ENCODE measurements around the gene CNPY3. TPM values are rescaled to one million over a fixed set of nuclear protein-coding genes. Genes with fewer than 3 reads are reported as not detected.

CNPY3 gene
- total RNA-seq, 1 donor from 2014 or later = 57.6 TPM

DNA sequence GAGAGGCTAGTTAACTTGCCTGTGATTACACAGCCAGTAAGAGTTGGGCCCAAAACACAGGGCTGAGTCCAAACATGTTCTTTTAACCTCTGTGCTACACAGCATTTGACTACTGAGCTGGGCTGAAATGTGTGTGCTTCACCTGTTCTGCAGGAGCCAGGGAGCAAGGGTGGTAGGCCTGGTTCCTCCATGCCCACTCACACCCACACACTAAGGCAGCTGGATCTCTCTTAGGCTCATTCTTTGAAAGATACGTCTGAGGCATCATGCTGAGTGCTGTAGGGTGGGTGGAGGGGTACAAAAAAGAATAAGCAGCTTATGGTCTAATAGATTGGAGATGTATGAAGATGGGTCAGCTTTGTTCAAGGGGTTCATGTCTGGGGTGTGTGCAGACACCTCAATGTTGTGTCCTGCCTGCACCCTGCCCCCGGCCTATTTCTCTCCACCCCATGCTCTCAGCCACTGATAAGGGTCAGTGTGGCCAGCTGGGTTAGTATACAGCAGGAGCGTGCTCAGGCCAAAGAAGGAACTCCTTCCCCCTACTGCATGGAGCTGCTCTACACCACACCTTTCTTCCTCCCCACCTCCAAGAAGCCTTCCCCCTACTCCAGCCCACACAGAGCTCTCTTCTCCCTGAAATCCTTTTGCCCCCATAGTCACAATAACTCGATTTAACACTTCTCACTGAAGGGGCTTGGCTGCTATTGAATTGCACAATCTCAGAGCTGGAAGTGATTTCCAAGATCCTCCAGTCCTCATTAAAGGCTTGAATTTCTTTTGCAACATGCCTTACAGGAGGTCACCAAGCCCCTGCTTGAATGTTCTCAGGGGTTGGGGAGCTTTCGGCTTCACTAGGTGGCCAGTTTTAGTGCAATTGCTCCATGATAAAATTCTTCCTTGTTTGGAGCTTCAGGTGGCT, 58.5 kb downstream of the CNPY3 start:
- DNase-seq (ENCODE audit: extremely low spot score, unreplicated experiment) = no peak
- Mint-ChIP-seq H3K27me3 (no peaks in the 10 kb centered on the region), H3K4me1 (ENCODE audit: unreplicated experiment) (peaks cover 36% of the 10 kb centered on the region), H3K9me3 (no peaks in the 10 kb centered on the region), H3K4me3 (peak overlapping the region; percentile 3), H3K36me3 (peaks cover 9% of the 10 kb centered on the region), H3K27ac (peak overlapping the region; percentile 7)
- TF ChIP-seq, protein P1, sequence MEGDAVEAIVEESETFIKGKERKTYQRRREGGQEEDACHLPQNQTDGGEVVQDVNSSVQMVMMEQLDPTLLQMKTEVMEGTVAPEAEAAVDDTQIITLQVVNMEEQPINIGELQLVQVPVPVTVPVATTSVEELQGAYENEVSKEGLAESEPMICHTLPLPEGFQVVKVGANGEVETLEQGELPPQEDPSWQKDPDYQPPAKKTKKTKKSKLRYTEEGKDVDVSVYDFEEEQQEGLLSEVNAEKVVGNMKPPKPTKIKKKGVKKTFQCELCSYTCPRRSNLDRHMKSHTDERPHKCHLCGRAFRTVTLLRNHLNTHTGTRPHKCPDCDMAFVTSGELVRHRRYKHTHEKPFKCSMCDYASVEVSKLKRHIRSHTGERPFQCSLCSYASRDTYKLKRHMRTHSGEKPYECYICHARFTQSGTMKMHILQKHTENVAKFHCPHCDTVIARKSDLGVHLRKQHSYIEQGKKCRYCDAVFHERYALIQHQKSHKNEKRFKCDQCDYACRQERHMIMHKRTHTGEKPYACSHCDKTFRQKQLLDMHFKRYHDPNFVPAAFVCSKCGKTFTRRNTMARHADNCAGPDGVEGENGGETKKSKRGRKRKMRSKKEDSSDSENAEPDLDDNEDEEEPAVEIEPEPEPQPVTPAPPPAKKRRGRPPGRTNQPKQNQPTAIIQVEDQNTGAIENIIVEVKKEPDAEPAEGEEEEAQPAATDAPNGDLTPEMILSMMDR (conservative IDR thresholded peaks at IDR 0.05) = no peak

DNA sequence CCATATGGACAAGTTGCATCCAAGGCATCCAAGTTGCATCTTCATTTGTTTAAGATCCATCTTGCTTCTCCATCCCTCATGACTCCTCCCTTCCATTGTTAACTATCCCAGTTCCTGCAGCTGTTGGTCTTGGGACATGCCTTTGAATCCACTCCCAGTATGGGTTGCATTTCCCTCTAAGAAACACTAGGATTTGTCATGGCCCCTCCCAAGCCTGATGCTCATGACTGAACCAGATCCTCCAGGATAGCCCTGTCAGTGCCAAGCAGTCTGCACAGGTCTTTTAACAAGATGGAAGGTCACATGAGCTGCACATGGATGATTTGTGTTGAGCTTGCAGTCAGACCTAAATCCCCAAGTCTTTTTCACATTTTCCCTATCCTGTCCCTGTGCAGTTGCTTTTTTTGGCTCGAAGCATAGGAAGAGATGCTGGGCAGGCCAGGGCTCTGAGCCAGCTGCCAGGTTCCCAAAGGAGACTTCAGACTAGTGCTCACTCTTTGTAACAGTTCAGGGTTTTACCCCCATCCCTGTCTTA, 59.3 kb downstream of the CNPY3 start:
- DNase-seq (ENCODE audit: extremely low spot score, unreplicated experiment) = no peak
- Mint-ChIP-seq H3K27ac (peak overlapping the region; percentile 7), H3K36me3 (peaks cover 9% of the 10 kb centered on the region), H3K27me3 (no peaks in the 10 kb centered on the region), H3K9me3 (no peaks in the 10 kb centered on the region), H3K4me1 (ENCODE audit: unreplicated experiment) (peaks cover 36% of the 10 kb centered on the region), H3K4me3 (peak overlapping the region; percentile 3)
- TF ChIP-seq, protein P1 (conservative IDR thresholded peaks at IDR 0.05) = no peak

Other genes starting within 250 kb of the CNPY3 start
- gene PRPH2, start 206.9 kb upstream of the CNPY3 start, total RNA-seq (ENCODE audit: low replicate concordance) = not detected in 2 replicates
- 29.3 and 34.8 TPM in 2 replicates for gene TBCC, start 183.4 kb upstream of the CNPY3 start, total RNA-seq (ENCODE audit: low replicate concordance)
- 9.1 and 9.3 TPM in 2 replicates for gene BICRAL, start 147.4 kb upstream of the CNPY3 start, total RNA-seq (ENCODE audit: low replicate concordance)
- gene RPL7L1, start 49.9 kb upstream of the CNPY3 start, total RNA-seq (ENCODE audit: low replicate concordance) = 83.4 and 101 TPM in 2 replicates
- gene PTCRA, start 13.4 kb upstream of the CNPY3 start, total RNA-seq (ENCODE audit: low replicate concordance) = not detected in 2 replicates
- 0.26 and 0.39 TPM in 2 replicates for gene GNMT, start 31.3 kb downstream of the CNPY3 start, total RNA-seq (ENCODE audit: low replicate concordance)
- gene PEX6, start 49.7 kb downstream of the CNPY3 start, total RNA-seq (ENCODE audit: low replicate concordance) = 34.4 and 35.9 TPM in 2 replicates
- gene PPP2R5D, start 55.1 kb downstream of the CNPY3 start, total RNA-seq (ENCODE audit: low replicate concordance) = 35.1 and 55.1 TPM in 2 replicates
- 54.1 and 67.5 TPM in 2 replicates for gene MEA1, start 84.5 kb downstream of the CNPY3 start, total RNA-seq (ENCODE audit: low replicate concordance)
- 96.4 and 104 TPM in 2 replicates for gene KLHDC3, start 84.8 kb downstream of the CNPY3 start, total RNA-seq (ENCODE audit: low replicate concordance)
- 51.7 and 56.7 TPM in 2 replicates for gene RRP36, start 92.1 kb downstream of the CNPY3 start, total RNA-seq (ENCODE audit: low replicate concordance)
- gene CUL7, start 124.4 kb downstream of the CNPY3 start, total RNA-seq (ENCODE audit: low replicate concordance) = 53.7 and 65.0 TPM in 2 replicates
- gene MRPL2, start 130.0 kb downstream of the CNPY3 start, total RNA-seq (ENCODE audit: low replicate concordance) = 58.6 and 71.8 TPM in 2 replicates
- 33.2 and 36.4 TPM in 2 replicates for gene KLC4, start 130.2 kb downstream of the CNPY3 start, total RNA-seq (ENCODE audit: low replicate concordance)
- gene PTK7, start 146.8 kb downstream of the CNPY3 start, total RNA-seq (ENCODE audit: low replicate concordance) = 115 and 155 TPM in 2 replicates
- 35.2 and 38.2 TPM in 2 replicates for gene SRF, start 241.8 kb downstream of the CNPY3 start, total RNA-seq (ENCODE audit: low replicate concordance)

Measured in type B pancreatic cell (in vitro differentiated cells).